CD4-positive, alpha-beta T cell treated with Interleukin-17A for 1 hour (primary cell): Measurements from ENCODE around the gene ADRB2.
A peak's percentile ranks its signal among the peaks of the same experiment; 100 is the strongest.

ENCODE experiments used
- DNase-seq: peaks from one replicate; pipeline ENCODE4 v3.0.0-alpha.2; 2020

ADRB2 gene

GRCh38 chr5:148805326-148806290 lies 20.8 kb upstream of the ADRB2 start:
- peak; percentile 21 for DNase-seq

DNA sequence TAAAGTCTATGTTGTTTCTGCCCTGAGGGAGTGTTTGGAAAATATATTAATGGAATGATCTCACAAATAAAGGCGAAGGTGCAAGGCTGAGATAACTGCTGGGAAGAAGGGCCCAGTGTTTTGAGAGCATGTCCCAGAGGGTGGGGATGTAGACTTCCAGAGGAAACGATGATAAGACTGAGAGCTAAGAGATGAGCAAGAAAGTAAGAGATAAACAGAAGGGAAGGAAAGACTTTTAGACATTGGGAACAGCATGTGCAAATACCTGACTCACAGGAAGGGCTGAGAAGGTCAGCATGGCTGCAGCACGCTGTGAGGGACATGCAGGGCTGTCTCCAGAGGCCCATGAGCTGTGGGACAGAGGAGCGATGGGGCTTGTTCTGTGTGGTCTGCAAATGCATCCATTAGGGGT lies 19.9 kb upstream of the ADRB2 start:
- no peak for DNase-seq

DNA sequence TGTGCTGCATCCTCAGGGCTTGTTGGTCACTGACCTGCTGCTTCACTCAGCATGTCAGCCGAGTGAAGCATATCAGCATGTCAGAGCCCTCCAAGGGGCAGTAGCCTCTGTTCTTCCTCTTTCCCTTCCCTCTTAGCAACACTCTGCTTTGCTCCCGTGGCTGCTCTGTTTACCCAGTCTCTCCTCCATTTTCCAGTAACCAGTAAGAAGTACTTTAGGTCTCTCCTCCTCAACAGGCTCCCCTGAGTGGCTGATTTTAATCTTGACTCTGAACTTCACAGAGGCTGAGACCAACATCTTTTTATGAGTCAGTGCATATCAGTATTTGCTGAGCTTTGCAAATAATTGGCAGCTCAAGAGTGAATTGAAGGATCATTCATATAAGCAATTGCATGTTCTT lies 18.6 kb upstream of the ADRB2 start:
- no peak for DNase-seq

DNA sequence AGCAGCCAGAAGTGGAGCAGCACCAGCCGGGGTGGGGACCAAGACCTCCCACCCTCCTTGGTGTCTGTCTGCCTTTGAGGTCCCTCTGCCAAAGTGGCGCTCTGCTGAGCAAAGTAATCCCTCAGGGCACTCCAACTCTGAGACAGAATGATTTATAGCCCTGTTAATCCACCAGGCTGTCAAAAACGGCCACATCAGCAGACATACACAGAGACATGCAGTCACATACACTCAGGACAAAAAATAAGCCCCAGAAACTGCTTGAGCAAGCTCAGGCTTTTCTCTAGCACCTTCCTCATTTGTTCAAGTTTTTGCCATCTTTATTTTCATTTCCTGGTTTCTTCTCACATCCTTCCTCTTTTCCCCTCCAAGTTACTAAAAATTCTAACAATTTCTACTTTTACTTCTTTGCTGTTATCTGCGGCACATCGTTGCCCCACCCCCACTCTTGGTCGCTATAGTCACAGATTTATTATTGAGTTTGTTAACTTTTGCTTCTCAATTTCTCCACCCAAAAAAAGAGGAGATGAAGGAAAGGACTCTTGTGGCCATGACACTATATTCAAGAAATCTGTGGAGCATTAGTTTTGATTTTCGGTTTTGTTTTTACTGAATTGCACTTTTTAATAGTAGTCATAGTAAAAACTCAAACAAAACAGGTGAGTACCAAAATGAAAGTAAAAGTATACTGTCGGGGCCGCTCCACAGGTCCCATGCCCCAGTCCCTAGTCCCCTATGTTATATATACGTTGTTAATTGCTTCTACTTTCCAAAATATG lies 17.4 kb upstream of the ADRB2 start:
- peak; percentile 70 for DNase-seq

- no peak for DNase-seq
These were observed 16.5 kb upstream of the ADRB2 start for GRCh38 chr5:148809781-148810524.

DNA sequence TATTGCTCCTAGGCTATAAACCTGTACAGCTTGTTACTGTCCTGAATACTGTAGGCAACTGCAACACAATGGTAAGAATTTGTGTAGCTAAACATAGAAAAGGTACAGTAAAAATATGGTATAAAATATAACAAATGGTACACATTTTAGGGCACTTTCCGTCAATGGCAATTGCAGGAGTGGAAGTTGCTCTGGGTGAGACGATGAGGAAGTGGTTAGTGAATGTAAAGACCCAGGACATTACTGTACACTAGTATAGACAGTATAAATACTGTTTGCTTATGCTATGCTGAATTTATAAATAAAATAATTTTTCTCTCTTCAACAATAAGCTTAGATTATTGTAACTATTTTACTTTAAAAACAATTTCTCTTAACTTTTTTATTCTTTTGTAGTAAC lies 15.6 kb upstream of the ADRB2 start:
- no peak for DNase-seq

DNA sequence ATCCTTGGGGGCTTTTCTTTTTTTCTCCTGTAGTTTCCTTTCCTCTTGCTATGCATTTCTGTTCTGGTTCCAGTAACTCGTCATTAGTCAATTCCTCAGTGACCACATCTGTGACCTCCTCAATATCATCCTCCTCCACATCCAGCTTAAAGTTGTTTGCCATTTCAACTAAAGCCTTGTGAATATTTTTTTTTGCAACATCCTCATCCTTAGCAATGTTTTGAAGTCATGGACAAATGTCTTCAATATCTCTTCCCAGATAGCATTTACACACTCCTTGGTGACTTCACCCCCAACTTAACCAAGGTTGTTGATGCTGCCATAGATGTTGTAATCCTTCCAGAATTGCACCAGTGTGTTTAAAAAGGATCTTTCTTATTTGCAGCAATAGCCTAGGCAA lies 14.7 kb upstream of the ADRB2 start:
- DNase-seq, result no peak

- no peak for DNase-seq
These were observed 11.3 kb upstream of the ADRB2 start for GRCh38 chr5:148815086-148815485.

- DNase-seq, result no peak
These were observed 10.8 kb upstream of the ADRB2 start for GRCh38 chr5:148815578-148815977.

- no peak for DNase-seq
These were observed 10.1 kb upstream of the ADRB2 start for GRCh38 chr5:148816357-148816756.

- no peak for DNase-seq
These were observed 9.6 kb upstream of the ADRB2 start for GRCh38 chr5:148816782-148817181.

DNA sequence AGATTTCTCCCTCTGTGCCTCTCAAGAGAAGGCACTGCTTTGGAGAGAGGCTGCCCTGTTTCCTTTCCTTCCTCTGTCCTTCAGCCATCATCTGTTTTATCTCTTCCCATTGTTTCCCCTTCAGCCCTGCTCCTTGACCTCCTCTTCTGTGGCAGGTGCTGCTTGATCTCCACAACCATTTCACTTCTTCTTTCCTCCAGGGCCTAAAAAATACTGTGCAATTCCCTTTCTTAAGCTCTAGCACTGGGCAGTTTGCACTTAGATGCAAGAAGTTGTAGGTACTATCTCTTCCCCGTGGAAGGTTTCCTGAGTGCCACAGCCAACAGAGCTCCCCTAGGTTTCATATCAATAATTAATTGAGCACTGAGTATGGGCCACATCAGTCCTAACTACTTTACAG lies 8.8 kb upstream of the ADRB2 start:
- DNase-seq, result no peak

GRCh38 chr5:148820461-148821395 lies 5.7 kb upstream of the ADRB2 start:
- DNase-seq, result peak; percentile 52

GRCh38 chr5:148823871-148824270 lies 2.5 kb upstream of the ADRB2 start:
- no peak for DNase-seq

DNA sequence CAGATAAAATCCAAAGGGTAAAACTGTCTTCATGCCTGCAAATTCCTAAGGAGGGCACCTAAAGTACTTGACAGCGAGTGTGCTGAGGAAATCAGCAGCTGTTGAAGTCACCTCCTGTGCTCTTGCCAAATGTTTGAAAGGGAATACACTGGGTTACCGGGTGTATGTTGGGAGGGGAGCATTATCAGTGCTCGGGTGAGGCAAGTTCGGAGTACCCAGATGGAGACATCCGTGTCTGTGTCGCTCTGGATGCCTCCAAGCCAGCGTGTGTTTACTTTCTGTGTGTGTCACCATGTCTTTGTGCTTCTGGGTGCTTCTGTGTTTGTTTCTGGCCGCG lies 727 bp upstream of the ADRB2 start:
- no peak for DNase-seq

DNA sequence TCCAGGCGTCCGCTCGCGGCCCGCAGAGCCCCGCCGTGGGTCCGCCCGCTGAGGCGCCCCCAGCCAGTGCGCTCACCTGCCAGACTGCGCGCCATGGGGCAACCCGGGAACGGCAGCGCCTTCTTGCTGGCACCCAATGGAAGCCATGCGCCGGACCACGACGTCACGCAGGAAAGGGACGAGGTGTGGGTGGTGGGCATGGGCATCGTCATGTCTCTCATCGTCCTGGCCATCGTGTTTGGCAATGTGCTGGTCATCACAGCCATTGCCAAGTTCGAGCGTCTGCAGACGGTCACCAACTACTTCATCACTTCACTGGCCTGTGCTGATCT lies 294 bp downstream of the ADRB2 start:
- DNase-seq, result no peak

GRCh38 chr5:148827723-148828122 lies 1.3 kb downstream of the ADRB2 start:
- DNase-seq, result no peak

GRCh38 chr5:148828511-148829247 lies 2.3 kb downstream of the ADRB2 start:
- peak; percentile 42 for DNase-seq

GRCh38 chr5:148829248-148829594 lies 2.8 kb downstream of the ADRB2 start:
- DNase-seq, result no peak

GRCh38 chr5:148829734-148830133 lies 3.3 kb downstream of the ADRB2 start:
- DNase-seq, result no peak

DNA sequence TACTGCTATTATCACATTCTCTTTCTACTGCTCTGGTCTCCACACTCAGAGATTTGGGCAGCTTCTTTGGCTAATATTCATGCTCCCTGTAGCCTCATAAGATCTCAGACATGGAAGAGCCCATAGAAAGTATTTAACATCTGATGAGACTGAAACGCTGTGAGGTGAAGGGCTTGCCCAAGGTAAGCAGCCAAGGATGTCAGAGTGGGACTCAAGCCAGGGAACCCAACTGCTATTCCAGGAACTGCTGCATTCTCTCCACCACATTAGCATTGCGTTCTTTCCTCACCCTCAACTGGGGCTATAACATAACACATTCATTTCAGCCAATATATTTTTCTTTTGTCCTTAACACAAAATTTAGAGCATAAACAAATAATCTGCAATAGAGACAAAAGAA lies 3.8 kb downstream of the ADRB2 start:
- DNase-seq, result no peak
